ENCODE measurements around the gene MTUS2.

Gene MTUS2

DNA sequence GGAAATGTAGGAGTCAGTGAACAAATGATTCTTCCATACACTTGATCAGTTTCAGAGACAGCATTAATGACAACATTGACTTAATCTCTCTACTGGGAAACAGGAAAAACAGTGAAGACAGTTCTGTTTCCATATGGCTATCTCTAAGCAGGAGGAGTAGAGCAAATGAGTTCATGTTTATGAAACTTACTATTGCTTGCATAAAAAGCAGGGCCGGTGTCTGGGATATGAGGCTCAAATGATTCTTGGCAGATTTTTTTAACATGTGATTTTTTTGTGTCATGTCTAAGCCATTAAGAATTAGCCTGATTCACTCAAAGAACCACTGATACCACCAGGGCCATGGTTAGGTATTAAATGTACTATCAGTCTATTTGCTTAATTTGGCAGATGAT is 633.5 kb downstream of the MTUS2 start:
- peak in 1 of 2 experiments; percentile 17 for DNase-seq
- TF ChIP-seq GATA1 (IDR thresholded peaks at IDR 0.05; ENCODE audit: low read depth, low read length): no peak
- no peak for TF ChIP-seq POLR2A (IDR thresholded peaks at IDR 0.05; ENCODE audit: low read length)

DNA sequence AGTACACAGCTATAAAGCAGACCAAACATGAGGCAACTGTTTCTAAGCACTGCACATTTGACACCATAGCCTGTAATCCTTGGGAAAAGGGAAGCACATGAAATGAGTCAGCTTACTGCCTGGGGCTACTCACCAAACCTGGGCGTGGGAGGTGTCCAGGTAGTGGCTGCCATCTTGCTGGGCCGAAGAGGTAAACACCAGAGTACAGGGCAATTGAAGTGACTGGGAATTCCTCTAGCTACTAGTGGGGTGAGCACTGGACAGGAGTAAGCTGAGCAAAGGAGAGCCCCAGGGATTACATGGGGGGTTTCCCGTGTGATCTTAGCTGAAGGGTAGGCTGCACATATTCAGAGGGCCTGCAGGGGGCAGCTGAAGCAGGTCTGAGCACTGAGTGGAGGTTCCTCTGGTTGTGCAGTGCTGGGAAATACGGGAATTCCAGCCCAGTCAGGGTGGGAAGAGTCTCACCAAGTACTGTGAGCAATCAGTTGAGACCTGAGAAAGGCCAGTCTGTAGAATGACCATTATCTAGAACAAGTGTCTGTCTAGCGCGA is 634.9 kb downstream of the MTUS2 start:
- DNase-seq: peak; percentile 25 to 32
- TF ChIP-seq GATA1 (IDR thresholded peaks at IDR 0.05; ENCODE audit: low read depth, low read length): no peak
- no peak for TF ChIP-seq POLR2A (IDR thresholded peaks at IDR 0.05; ENCODE audit: low read length)

GRCh38 chr13:29456419-29456818 is 636.3 kb downstream of the MTUS2 start:
- TF ChIP-seq POLR2A (IDR thresholded peaks at IDR 0.05; ENCODE audit: low read length) (peak; percentile 47), GATA1 (IDR thresholded peaks at IDR 0.05; ENCODE audit: low read depth, low read length) (no peak)
- peak; percentile 67 to 87 for DNase-seq

- peak in 1 of 2 experiments; percentile 17 for DNase-seq
- TF ChIP-seq GATA1 (IDR thresholded peaks at IDR 0.05; ENCODE audit: low read depth, low read length) (no peak), POLR2A (IDR thresholded peaks at IDR 0.05; ENCODE audit: low read length) (no peak)
Measured at GRCh38 chr13:29457299-29457698, 637.2 kb downstream of the MTUS2 start.

GRCh38 chr13:29458419-29458818 is 638.3 kb downstream of the MTUS2 start:
- no peak for TF ChIP-seq GATA1 (IDR thresholded peaks at IDR 0.05; ENCODE audit: low read depth, low read length)
- TF ChIP-seq POLR2A (IDR thresholded peaks at IDR 0.05; ENCODE audit: low read length): no peak
- DNase-seq: no peak

DNA sequence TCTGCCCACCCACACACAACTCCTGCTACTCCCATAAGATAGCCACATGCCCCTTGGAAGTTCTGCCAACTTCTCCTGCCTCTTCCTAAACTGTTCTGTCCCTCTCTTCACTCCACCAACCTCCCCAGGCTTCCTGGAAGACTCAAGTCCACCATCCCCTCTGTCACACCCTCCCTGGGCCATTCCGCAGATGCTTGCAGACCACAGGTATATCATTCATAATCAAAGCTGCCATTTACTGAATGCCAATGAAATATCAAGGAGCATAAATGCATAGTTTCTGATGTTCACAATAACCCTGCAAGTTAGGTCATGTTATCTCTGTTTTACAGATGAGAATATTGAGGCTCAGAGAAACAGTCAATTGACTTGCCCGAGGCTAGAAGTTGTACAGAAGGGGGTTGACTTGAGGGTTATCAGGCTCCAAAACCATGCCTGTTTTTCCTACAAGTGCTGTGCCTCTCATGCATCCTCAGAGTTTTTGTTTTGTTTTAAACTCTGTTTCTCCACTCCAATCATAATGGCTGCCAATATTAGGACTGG is 639.7 kb downstream of the MTUS2 start:
- DNase-seq: peak in 1 of 2 experiments; percentile 25

GRCh38 chr13:29464105-29464679 is 644.1 kb downstream of the MTUS2 start:
- no peak for DNase-seq
- TF ChIP-seq GATA1 (IDR thresholded peaks at IDR 0.05; ENCODE audit: low read depth, low read length) (no peak), POLR2A (IDR thresholded peaks at IDR 0.05; ENCODE audit: low read length) (no peak)

More for the DNA sequence above, 639.7 kb downstream of the MTUS2 start:
- TF ChIP-seq POLR2A (IDR thresholded peaks at IDR 0.05; ENCODE audit: low read length) (no peak), GATA1 (IDR thresholded peaks at IDR 0.05; ENCODE audit: low read depth, low read length) (no peak)

DNA sequence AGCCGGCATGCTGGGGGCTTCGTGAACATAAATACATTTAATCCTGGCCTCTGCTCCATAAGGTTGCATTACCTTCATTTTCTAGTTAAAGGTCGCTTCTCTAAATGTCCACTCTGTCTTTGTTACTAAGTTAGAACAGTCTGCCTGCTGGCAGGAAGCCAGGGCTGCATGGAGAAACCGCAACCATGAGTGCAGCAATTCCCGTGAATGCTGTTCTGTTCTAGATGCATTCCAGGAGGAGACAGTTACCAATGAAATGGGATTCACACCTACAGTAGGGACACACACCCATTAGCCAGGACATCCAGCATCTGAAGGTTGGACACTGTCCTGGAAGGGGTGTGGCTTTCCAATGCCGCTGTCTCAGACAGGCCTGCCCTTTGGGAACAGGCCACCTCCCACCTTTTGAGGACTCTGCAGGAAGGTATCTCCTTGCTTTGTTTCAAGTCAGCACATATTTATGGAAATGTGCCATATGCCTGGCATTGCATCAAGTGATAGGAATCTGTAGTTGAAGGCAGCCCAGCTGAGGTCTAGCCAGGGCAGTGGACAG is 645.7 kb downstream of the MTUS2 start:
- no peak for TF ChIP-seq POLR2A (IDR thresholded peaks at IDR 0.05; ENCODE audit: low read length)
- TF ChIP-seq GATA1 (IDR thresholded peaks at IDR 0.05; ENCODE audit: low read depth, low read length): no peak
- no peak for DNase-seq

DNA sequence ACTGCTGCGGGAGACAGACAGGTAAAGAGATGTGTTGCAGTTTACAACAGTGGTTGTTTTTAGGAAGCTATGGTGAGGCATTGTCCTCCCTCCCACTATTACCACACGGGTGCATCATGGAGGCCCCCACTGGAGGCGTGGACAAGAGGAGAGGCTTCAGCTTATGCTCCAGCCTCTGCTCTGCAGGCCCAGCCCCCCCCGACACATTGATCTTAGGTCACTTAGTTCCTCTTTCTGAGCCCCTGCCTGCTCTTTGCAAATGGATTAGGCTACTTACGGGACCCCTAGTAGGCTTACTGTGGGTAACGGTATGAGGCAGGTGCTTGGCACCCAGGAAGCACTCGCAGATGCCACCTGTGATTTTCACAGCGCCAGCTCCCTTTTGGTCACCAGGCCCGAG is 651.4 kb downstream of the MTUS2 start:
- TF ChIP-seq POLR2A (IDR thresholded peaks at IDR 0.05; ENCODE audit: low read length) (no peak), GATA1 (IDR thresholded peaks at IDR 0.05; ENCODE audit: low read depth, low read length) (no peak)
- no peak for DNase-seq

- TF ChIP-seq POLR2A (IDR thresholded peaks at IDR 0.05; ENCODE audit: low read length): no peak
- no peak for TF ChIP-seq GATA1 (IDR thresholded peaks at IDR 0.05; ENCODE audit: low read depth, low read length)
- DNase-seq: peak; percentile 77 to 81
Measured at GRCh38 chr13:29472332-29472961, 652.3 kb downstream of the MTUS2 start.

DNA sequence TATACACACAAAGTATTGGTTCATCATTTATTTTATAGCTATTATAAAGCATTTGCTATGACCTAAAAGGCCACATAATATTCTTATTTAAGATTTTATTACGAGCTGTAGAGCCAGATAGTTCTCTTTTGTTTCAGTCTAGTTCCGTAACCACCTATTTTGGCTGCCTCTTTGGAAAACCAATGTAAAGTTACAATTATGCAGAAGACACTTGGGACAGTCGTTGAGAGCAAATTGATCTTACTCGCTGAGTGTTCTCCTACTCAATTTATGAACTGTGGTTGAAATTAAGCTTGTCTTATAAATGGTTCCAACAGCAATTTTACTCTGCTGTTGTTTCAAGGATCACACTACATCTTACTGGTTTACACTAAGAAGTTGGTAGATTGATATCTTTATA is 653.0 kb downstream of the MTUS2 start:
- no peak for DNase-seq
- no peak for TF ChIP-seq GATA1 (IDR thresholded peaks at IDR 0.05; ENCODE audit: low read depth, low read length)
- TF ChIP-seq POLR2A (IDR thresholded peaks at IDR 0.05; ENCODE audit: low read length): no peak

GRCh38 chr13:29474991-29475390 is 654.9 kb downstream of the MTUS2 start:
- no peak for DNase-seq

DNA sequence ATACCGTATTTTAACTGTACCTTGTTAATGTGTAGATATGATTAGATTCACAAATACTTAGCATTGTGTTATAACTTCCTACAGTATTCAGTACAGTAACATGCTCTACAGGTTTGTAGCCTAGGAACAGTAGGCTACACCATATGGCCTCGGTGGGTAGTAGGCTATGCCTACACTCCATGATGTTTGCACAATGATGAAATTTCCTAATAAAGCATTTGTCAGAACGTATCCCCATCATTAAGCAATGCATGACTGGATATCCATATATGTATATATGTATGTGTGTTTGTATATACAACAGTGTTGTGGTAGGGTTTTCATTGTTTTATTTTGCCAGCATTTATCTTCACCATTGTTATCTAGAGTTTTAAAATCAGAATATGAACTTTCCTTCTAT is 655.9 kb downstream of the MTUS2 start:
- TF ChIP-seq POLR2A (IDR thresholded peaks at IDR 0.05; ENCODE audit: low read length) (no peak), GATA1 (IDR thresholded peaks at IDR 0.05; ENCODE audit: low read depth, low read length) (no peak)
- DNase-seq: no peak

More at GRCh38 chr13:29474991-29475390, 654.9 kb downstream of the MTUS2 start:
- TF ChIP-seq POLR2A (IDR thresholded peaks at IDR 0.05; ENCODE audit: low read length) (no peak), GATA1 (IDR thresholded peaks at IDR 0.05; ENCODE audit: low read depth, low read length) (no peak)

DNA sequence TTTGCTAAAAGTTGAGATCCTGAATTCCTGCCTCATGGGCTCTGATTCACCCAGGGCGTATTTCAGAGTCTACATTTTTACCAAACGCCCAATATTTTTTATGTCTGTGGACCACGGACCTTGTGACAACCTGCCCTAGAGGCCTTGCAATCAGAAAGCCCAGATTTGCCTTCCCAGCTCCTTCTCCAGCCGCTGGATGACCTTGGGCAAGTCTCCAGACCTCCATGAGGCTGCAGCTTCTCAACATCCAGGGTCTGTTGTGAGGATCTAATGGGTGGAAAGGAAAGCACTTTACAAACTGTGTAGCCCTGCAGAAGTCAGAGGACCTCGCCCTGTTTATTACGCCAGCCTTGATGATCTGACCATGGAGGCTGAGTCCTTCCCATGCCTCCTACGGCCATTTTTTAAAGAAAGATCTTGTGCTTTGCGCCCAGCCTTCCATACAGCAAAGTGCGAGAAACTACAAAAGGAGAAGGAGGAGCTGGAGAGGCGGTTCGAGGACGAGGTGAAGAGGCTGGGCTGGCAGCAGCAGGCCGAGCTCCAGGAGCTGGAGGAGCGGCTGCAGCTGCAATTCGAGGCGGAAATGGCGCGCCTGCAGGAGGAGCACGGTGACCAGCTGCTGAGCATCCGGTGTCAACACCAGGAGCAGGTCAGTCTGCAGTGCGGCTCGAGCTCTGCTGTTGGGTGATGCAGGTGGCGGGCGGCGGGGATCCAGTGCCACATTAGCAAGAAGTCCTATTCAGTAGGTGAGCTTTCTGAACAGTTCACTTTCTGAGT is 659.8 kb downstream of the MTUS2 start:
- TF ChIP-seq POLR2A (IDR thresholded peaks at IDR 0.05; ENCODE audit: low read length): no peak
- no peak for DNase-seq

All from erythroblast (primary cell).